ENCODE results near the gene XPC. TPM values are rescaled to one million over a fixed set of nuclear protein-coding genes. Genes with fewer than 3 reads are reported as not detected.
"Not testable (repeated sequence)": the region's sequence is repeated elsewhere in the genome, so short reads cannot be mapped to it uniquely, and the experiment has no call there.

XPC gene
- total RNA-seq, 4 donors from 2014 or later, result 27.6 to 73.0 (median 34.4) TPM

- Histone ChIP-seq H3K4me3 (no peak overlapping the region), H3K36me3 (peaks cover 3 to 72% of the 10 kb centered on the region in 2 donors), H3K27me3 (no peaks in the 10 kb centered on the region), H3K4me1 (peaks cover 0 to 28% (median 6%) of the 10 kb centered on the region in 3 donors), H3K9me3 (no peaks in the 10 kb centered on the region), H3K27ac (peak overlapping the region in 2 of 4 donors; percentile 20 to 53)
- 68 to 77% methylated on average over 9 to 12 of the region's 13 CpGs for WGBS, 2 donors (ENCODE audit: low coverage in 1 of 2)
- ATAC-seq, result no peak
- TF ChIP-seq, protein P1, sequence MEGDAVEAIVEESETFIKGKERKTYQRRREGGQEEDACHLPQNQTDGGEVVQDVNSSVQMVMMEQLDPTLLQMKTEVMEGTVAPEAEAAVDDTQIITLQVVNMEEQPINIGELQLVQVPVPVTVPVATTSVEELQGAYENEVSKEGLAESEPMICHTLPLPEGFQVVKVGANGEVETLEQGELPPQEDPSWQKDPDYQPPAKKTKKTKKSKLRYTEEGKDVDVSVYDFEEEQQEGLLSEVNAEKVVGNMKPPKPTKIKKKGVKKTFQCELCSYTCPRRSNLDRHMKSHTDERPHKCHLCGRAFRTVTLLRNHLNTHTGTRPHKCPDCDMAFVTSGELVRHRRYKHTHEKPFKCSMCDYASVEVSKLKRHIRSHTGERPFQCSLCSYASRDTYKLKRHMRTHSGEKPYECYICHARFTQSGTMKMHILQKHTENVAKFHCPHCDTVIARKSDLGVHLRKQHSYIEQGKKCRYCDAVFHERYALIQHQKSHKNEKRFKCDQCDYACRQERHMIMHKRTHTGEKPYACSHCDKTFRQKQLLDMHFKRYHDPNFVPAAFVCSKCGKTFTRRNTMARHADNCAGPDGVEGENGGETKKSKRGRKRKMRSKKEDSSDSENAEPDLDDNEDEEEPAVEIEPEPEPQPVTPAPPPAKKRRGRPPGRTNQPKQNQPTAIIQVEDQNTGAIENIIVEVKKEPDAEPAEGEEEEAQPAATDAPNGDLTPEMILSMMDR (IDR thresholded peaks at IDR 0.05), result no peak
- TF ChIP-seq POLR2A (IDR thresholded peaks at IDR 0.05) (no peak), EP300 (IDR thresholded peaks at IDR 0.05) (no peak), POLR2AphosphoS5 (IDR thresholded peaks at IDR 0.05) (peak; percentile 65)
These were observed 59.7 kb downstream of the XPC start for GRCh38 chr3:14118400-14119381.

DNA sequence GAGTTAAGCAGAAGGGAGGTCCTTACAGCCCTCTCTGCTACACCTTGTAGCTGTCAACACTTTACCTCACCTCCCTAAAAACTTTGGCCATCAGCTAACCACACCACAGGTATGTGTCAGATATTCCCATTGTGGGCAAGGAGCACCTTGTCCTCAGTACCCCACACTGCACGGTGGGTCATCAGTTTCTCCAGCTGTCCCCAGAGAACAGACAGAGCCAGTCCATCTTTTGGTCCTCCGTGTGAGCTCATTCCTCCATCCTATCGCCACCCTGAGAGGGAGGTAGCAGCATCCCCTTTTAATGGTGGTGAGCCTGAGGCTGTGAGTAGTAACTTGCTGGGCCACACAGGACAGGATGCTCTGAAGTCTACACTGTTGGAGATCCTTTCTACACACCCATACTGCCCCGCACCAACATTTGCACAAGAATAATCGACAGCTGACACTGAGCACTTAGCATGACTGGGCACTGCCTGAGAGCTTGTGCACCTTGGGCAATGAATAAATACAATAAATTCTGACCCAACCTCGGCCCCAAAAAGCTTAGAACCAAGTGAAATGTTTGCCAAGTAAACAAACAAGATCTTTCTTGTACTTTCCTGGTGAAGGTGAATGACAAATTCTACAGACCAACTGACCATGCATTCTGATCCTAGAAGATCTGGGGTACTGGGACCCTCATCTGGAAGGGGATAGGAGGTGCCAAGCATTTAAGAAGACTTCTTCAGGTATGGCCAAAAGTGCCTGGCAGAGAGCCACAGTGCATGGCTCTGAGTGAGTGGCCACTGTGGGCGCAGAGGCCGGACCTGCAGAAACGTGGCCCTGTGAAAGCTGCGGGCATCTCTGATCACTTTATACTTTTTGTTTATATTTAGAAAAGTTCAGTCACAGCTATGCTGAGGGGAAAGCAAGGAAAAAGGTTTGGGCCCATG, 60.7 kb downstream of the XPC start:
- no peaks in the 10 kb centered on the region for H3K27me3 ChIP-seq
- no peaks in the 10 kb centered on the region for H3K9me3 ChIP-seq
- peaks cover 3 to 81% of the 10 kb centered on the region in 2 donors for H3K36me3 ChIP-seq
- TF ChIP-seq POLR2A (IDR thresholded peaks at IDR 0.05) (no peak), EP300 (IDR thresholded peaks at IDR 0.05) (no peak), POLR2AphosphoS5 (IDR thresholded peaks at IDR 0.05) (no peak)
- TF ChIP-seq, protein P1 (IDR thresholded peaks at IDR 0.05), result no peak
- 87 to 95% methylated on average over 5 to 6 of the region's 10 CpGs for WGBS, 2 donors (ENCODE audit: low coverage in 1 of 2)
- ATAC-seq, result no peak
- no peak overlapping the region for H3K4me3 ChIP-seq
- H3K27ac ChIP-seq, result peak overlapping the region in 1 of 4 donors; percentile 53
- peaks cover 0 to 19% (median 0%) of the 10 kb centered on the region in 3 donors for H3K4me1 ChIP-seq

GRCh38 chr3:14113965-14114635, 64.3 kb downstream of the XPC start:
- Histone ChIP-seq H3K4me1 (peaks cover 0 to 10% (median 0%) of the 10 kb centered on the region in 3 donors), H3K27ac (no peak overlapping the region), H3K9me3 (no peaks in the 10 kb centered on the region), H3K27me3 (no peaks in the 10 kb centered on the region), H3K4me3 (no peak overlapping the region), H3K36me3 (peaks cover 3 to 72% of the 10 kb centered on the region in 2 donors)
- no peak for TF ChIP-seq POLR2AphosphoS5 (IDR thresholded peaks at IDR 0.05)
- TF ChIP-seq, protein P1 (IDR thresholded peaks at IDR 0.05), result no peak
- no peak for TF ChIP-seq EP300 (IDR thresholded peaks at IDR 0.05)
- no peak for TF ChIP-seq POLR2A (IDR thresholded peaks at IDR 0.05)
- WGBS, 2 donors (ENCODE audit: low coverage in 1 of 2), result 83 to 93% methylated on average over 4 to 5 of the region's 7 CpGs
- no peak for ATAC-seq

GRCh38 chr3:14110699-14111098, 67.7 kb downstream of the XPC start:
- Histone ChIP-seq H3K4me3 (no peak overlapping the region), H3K4me1 (no peaks in the 10 kb centered on the region), H3K36me3 (peaks cover 3 to 51% of the 10 kb centered on the region in 2 donors), H3K27me3 (no peaks in the 10 kb centered on the region), H3K27ac (no peak overlapping the region), H3K9me3 (no peaks in the 10 kb centered on the region)
- ATAC-seq, result no peak
- WGBS, 2 donors (ENCODE audit: low coverage in 1 of 2), result 72 to 84% methylated on average over 4 of the region's 4 CpGs
- TF ChIP-seq POLR2A (IDR thresholded peaks at IDR 0.05) (no peak), POLR2AphosphoS5 (IDR thresholded peaks at IDR 0.05) (no peak)
- TF ChIP-seq, protein P1 (IDR thresholded peaks at IDR 0.05), result no peak

- H3K27ac ChIP-seq, H3K9me3 ChIP-seq, H3K4me1 ChIP-seq, ATAC-seq, H3K27me3 ChIP-seq, H3K4me3 ChIP-seq: not testable (repeated sequence)
- peaks cover 0 to 42% of the 10 kb centered on the region in 2 donors for H3K36me3 ChIP-seq
- 92% methylated on average over 2 of the region's 5 CpGs; no CpG with 5 or more reads in 1 of the 2 donors for WGBS, 2 donors (ENCODE audit: low coverage in 1 of 2)
These were observed 68.6 kb downstream of the XPC start for GRCh38 chr3:14109821-14110220.
